Measurements from ENCODE around the gene GRIK3.

DNA sequence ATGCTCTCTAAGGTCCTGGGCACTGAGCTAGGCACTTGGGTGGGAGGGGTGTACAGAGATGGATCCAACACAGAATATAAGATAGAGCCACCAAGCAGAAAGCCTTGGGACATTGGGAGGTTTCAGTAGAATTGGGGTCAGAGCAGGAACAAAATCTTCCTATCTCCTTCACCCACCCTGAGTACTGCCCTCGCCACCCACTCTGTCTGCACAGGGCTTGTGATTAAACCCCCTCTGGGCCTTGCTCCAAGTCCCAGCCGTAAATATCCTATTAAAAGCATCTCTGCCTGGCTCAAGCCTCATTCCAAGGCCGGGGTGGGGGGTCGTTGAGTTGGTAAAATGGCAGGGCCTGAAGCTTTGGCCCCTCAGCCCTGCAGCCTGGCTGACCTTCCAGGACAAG is 166.7 kb downstream of the GRIK3 start:
- TF ChIP-seq, protein P1, sequence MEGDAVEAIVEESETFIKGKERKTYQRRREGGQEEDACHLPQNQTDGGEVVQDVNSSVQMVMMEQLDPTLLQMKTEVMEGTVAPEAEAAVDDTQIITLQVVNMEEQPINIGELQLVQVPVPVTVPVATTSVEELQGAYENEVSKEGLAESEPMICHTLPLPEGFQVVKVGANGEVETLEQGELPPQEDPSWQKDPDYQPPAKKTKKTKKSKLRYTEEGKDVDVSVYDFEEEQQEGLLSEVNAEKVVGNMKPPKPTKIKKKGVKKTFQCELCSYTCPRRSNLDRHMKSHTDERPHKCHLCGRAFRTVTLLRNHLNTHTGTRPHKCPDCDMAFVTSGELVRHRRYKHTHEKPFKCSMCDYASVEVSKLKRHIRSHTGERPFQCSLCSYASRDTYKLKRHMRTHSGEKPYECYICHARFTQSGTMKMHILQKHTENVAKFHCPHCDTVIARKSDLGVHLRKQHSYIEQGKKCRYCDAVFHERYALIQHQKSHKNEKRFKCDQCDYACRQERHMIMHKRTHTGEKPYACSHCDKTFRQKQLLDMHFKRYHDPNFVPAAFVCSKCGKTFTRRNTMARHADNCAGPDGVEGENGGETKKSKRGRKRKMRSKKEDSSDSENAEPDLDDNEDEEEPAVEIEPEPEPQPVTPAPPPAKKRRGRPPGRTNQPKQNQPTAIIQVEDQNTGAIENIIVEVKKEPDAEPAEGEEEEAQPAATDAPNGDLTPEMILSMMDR (IDR thresholded peaks at IDR 0.05), result no peak
- TF ChIP-seq POLR2A (IDR thresholded peaks at IDR 0.05), result no peak
- no peak for TF ChIP-seq POLR2AphosphoS5 (IDR thresholded peaks at IDR 0.05)
